Vagina (tissue), 2 donors: ENCODE measurements around the gene KIF5A. TPM values are rescaled to one million over a fixed set of nuclear protein-coding genes. Genes with fewer than 3 reads are reported as not detected.

Experiments used
- DNase-seq, 2 donors: peaks; one replicate each; pipeline ENCODE4 v3.0.0-alpha.2; 2017; ENCODE audit errors: extremely low spot score in 2 of 2
- H3K27ac ChIP-seq: fragments of 200-600 bp; sonication (generic); one replicate; pipeline ENCODE4 v1.5.1; 2019
- H3K27me3 ChIP-seq: fragments of 200-600 bp; sonication (generic); one replicate; pipeline ENCODE4 v1.5.1; 2019
- H3K36me3 ChIP-seq, 2 donors: fragments of 200-600 bp; sonication (generic); one replicate each; pipeline ENCODE4 v1.5.1; 2017 to 2019
- H3K4me1 ChIP-seq: fragments of 200-600 bp; sonication (generic); one replicate; pipeline ENCODE4 v1.5.1; 2019
- H3K4me3 ChIP-seq, 2 donors: fragments of 200-600 bp; sonication (generic); 1 replicate in 1 of 2; 2 replicates in 1 of 2; pipeline ENCODE4 v1.5.1; 2016 to 2019
- H3K9me3 ChIP-seq: fragments of 200-600 bp; sonication (generic); one replicate; pipeline ENCODE4 v1.5.1; 2019
- CTCF ChIP-seq, 3 experiments: fragments of 450-650 bp in 2 of 3; fragments of 200-600 bp in 1 of 3; sonication (generic) in 1 of 3; IDR thresholded peaks; one replicate each; pipeline ENCODE4 v1.5.1; 2017 to 2019; ENCODE audit warnings: antibody characterized with exemption in 3 of 3, mild to moderate bottlenecking in 2 of 3, moderate library complexity in 2 of 3
- POLR2A ChIP-seq, 2 donors: fragments of 450-650 bp; IDR thresholded peaks; one replicate each; pipeline ENCODE4 v1.6.1; 2017; ENCODE audit warnings: antibody characterized with exemption in 2 of 2, mild to moderate bottlenecking in 2 of 2, moderate library complexity in 2 of 2
- POLR2AphosphoS5 ChIP-seq, 2 donors: sonication (generic); formaldehyde crosslinking; IDR thresholded peaks; one replicate each; pipeline ENCODE4 v1.9.0; 2017; ENCODE audit warnings: antibody characterized with exemption in 2 of 2, mild to moderate bottlenecking in 2 of 2, low read depth in 1 of 2; ENCODE audit not compliant: insufficient read depth in 1 of 2
- intact Hi-C: fragments of 100-400 bp; cut with DNase I; formaldehyde crosslinking; loops from one replicate; pipeline ENCODE4 v1.15.1; 2023
- total RNA-seq: library from RNA; depleted of rRNA; stranded (reverse); fragments of >200 nt; gene quantifications from one replicate; pipeline ENCODE4 v1.2.3, GENCODE V29; 2016

The KIF5A gene
- total RNA-seq, 1 donor from 2014 or later: 4.4 TPM

- intact Hi-C loops: no loop called here
- H3K27ac ChIP-seq: no peak overlapping the region
- no peaks in the 10 kb centered on the region for H3K27me3 ChIP-seq
- H3K36me3 ChIP-seq: no peaks in the 10 kb centered on the region
- TF ChIP-seq CTCF (IDR thresholded peaks at IDR 0.05): no peak
- no peak for TF ChIP-seq POLR2AphosphoS5 (IDR thresholded peaks at IDR 0.05; ENCODE audit: insufficient read depth in 1 of 2, low read depth in 1 of 2)
- TF ChIP-seq POLR2A (IDR thresholded peaks at IDR 0.05): no peak
- DNase-seq: no peak
- no peak overlapping the region for H3K4me3 ChIP-seq
- H3K4me1 ChIP-seq: no peaks in the 10 kb centered on the region
- no peaks in the 10 kb centered on the region for H3K9me3 ChIP-seq
These were observed 26.8 kb downstream of the KIF5A start for GRCh38 chr12:57576613-57577160.

- TF ChIP-seq CTCF (IDR thresholded peaks at IDR 0.05) (no peak), POLR2AphosphoS5 (IDR thresholded peaks at IDR 0.05; ENCODE audit: insufficient read depth in 1 of 2, low read depth in 1 of 2) (no peak), POLR2A (IDR thresholded peaks at IDR 0.05) (no peak)
- Histone ChIP-seq H3K27me3 (no peaks in the 10 kb centered on the region), H3K27ac (no peak overlapping the region), H3K4me3 (no peak overlapping the region), H3K4me1 (no peaks in the 10 kb centered on the region), H3K9me3 (no peaks in the 10 kb centered on the region), H3K36me3 (no peaks in the 10 kb centered on the region)
- no peak for DNase-seq
- intact Hi-C loops: no loop called here
These were observed 28.3 kb downstream of the KIF5A start for GRCh38 chr12:57577981-57578758.

GRCh38 chr12:57579011-57579410, 29.2 kb downstream of the KIF5A start:
- no peaks in the 10 kb centered on the region for H3K27me3 ChIP-seq

GRCh38 chr12:57579677-57580465, 30.0 kb downstream of the KIF5A start:
- no peak for DNase-seq
- H3K4me1 ChIP-seq: no peaks in the 10 kb centered on the region
- no peak overlapping the region for H3K4me3 ChIP-seq
- H3K27me3 ChIP-seq: no peaks in the 10 kb centered on the region
- H3K36me3 ChIP-seq: no peaks in the 10 kb centered on the region
- TF ChIP-seq POLR2AphosphoS5 (IDR thresholded peaks at IDR 0.05; ENCODE audit: insufficient read depth in 1 of 2, low read depth in 1 of 2) (no peak), POLR2A (IDR thresholded peaks at IDR 0.05) (no peak)
- no peaks in the 10 kb centered on the region for H3K9me3 ChIP-seq
- intact Hi-C loops: no loop called here
- no peak overlapping the region for H3K27ac ChIP-seq

More at GRCh38 chr12:57579011-57579410, 29.2 kb downstream of the KIF5A start:
- H3K36me3 ChIP-seq: no peaks in the 10 kb centered on the region
- TF ChIP-seq POLR2A (IDR thresholded peaks at IDR 0.05) (no peak), CTCF (IDR thresholded peaks at IDR 0.05) (no peak), POLR2AphosphoS5 (IDR thresholded peaks at IDR 0.05; ENCODE audit: insufficient read depth in 1 of 2, low read depth in 1 of 2) (no peak)
- intact Hi-C loops: no loop called here
- no peaks in the 10 kb centered on the region for H3K9me3 ChIP-seq
- H3K4me1 ChIP-seq: no peaks in the 10 kb centered on the region
- H3K4me3 ChIP-seq: no peak overlapping the region
- no peak for DNase-seq
- H3K27ac ChIP-seq: no peak overlapping the region

GRCh38 chr12:57580466-57580795, 30.6 kb downstream of the KIF5A start:
- Histone ChIP-seq H3K36me3 (no peaks in the 10 kb centered on the region), H3K27me3 (no peaks in the 10 kb centered on the region), H3K4me1 (no peaks in the 10 kb centered on the region), H3K4me3 (no peak overlapping the region), H3K9me3 (no peaks in the 10 kb centered on the region), H3K27ac (no peak overlapping the region)
- no peak for DNase-seq
- intact Hi-C loops: no loop called here
- TF ChIP-seq CTCF (IDR thresholded peaks at IDR 0.05): no peak
- TF ChIP-seq POLR2A (IDR thresholded peaks at IDR 0.05): no peak
- no peak for TF ChIP-seq POLR2AphosphoS5 (IDR thresholded peaks at IDR 0.05; ENCODE audit: insufficient read depth in 1 of 2, low read depth in 1 of 2)
